GM19463 (cell line): Measurements from ENCODE around the gene MIER2.
"Not testable (repeated sequence)": the region's sequence is repeated elsewhere in the genome, so short reads cannot be mapped to it uniquely, and the experiment has no call there.

Experiments used
- ATAC-seq: cut with Tn5 transposase; IDR thresholded peaks from one replicate; pipeline ENCODE4 v1.9.1; 2021; ENCODE audit warnings: mild to moderate bottlenecking, moderate library complexity; ENCODE audit not compliant: unreplicated experiment

MIER2 gene

GRCh38 chr19:289651-290371, 54.8 kb downstream of the MIER2 start:
- no peak for ATAC-seq

GRCh38 chr19:288911-289310, 55.7 kb downstream of the MIER2 start:
- no peak for ATAC-seq

GRCh38 chr19:287381-287871, 57.2 kb downstream of the MIER2 start:
- no peak for ATAC-seq

GRCh38 chr19:283395-283794, 61.2 kb downstream of the MIER2 start:
- ATAC-seq: no peak

- ATAC-seq: no peak
Observed at GRCh38 chr19:282501-282900, 62.1 kb downstream of the MIER2 start.

- ATAC-seq: no peak
Observed at GRCh38 chr19:281992-282391, 62.6 kb downstream of the MIER2 start.

- no peak for ATAC-seq
Observed at GRCh38 chr19:281156-281853, 63.3 kb downstream of the MIER2 start.

GRCh38 chr19:280541-281009, 64.0 kb downstream of the MIER2 start:
- no peak for ATAC-seq

GRCh38 chr19:279656-280055, 64.9 kb downstream of the MIER2 start:
- ATAC-seq: no peak

- no peak for ATAC-seq
Observed at GRCh38 chr19:279231-279630, 65.4 kb downstream of the MIER2 start.

- no peak for ATAC-seq
Observed at GRCh38 chr19:277581-278165, 66.9 kb downstream of the MIER2 start.

- ATAC-seq: no peak
Observed at GRCh38 chr19:277131-277530, 67.5 kb downstream of the MIER2 start.

GRCh38 chr19:275958-276646, 68.5 kb downstream of the MIER2 start:
- ATAC-seq: no peak

- ATAC-seq: no peak
Observed at GRCh38 chr19:275000-275399, 69.6 kb downstream of the MIER2 start.

GRCh38 chr19:273393-273792, 71.2 kb downstream of the MIER2 start:
- no peak for ATAC-seq

GRCh38 chr19:271856-272255, 72.7 kb downstream of the MIER2 start:
- no peak for ATAC-seq

GRCh38 chr19:270766-271318, 73.8 kb downstream of the MIER2 start:
- ATAC-seq: not testable (repeated sequence)

GRCh38 chr19:269241-269640, 75.4 kb downstream of the MIER2 start:
- ATAC-seq: no peak

- no peak for ATAC-seq
Observed at GRCh38 chr19:262125-262524, 82.5 kb downstream of the MIER2 start.

- not testable (repeated sequence) for ATAC-seq
Observed at GRCh38 chr19:256804-257203, 87.8 kb downstream of the MIER2 start.
